CD4-positive, alpha-beta memory T cell (primary cell): ENCODE measurements around the gene POLR3C. TPM values are rescaled to one million over a fixed set of nuclear protein-coding genes. Genes with fewer than 3 reads are reported as not detected.

Source experiments
- microRNA-seq: library from miRNA; unstranded; fragments of <30 nt; microRNA quantifications from one replicate; pipeline ENCODE4 v1.2.0, GENCODE V29; 2021; ENCODE audit warnings: borderline replicate concordance, borderline number of aligned reads, borderline microRNAs expressed, mixed read lengths
- polyA plus RNA-seq, 2 donors: library from polyadenylated mRNA; unstranded; fragments of 300-500 nt; fragmentation: Illumina TruSeq; gene quantifications; one replicate each; pipeline ENCODE4 v1.2.3, GENCODE V29; 2021
- total RNA-seq, 2 experiments: library from RNA; stranded (reverse); gene quantifications; one replicate each; pipeline ENCODE4 v1.2.3, GENCODE V29; 2021

The POLR3C gene
- total and polyA plus RNA-seq, 4 experiments from 2014 or later: 43.5 to 52.0 (median 44.2) TPM

Small RNAs within 50 kb of the gene (microRNA-seq; reads per million reads assigned to microRNA genes)
- not detected for gene MIR6736

Other genes with a start within 250 kb of the POLR3C start
- gene GPR89A, start 216.2 kb upstream of the POLR3C start, total RNA-seq: 10 to 100 TPM; 30.0 to 32.8 TPM
- gene GPR89A, start 216.2 kb upstream of the POLR3C start, polyA plus RNA-seq: 10 to 100 TPM; 20.4 to 21.2 TPM
- not detected for gene PDZK1, start 116.8 kb upstream of the POLR3C start, total RNA-seq
- under 1 TPM in 1 of 2 donors, not detected in 1; 0.45 TPM for gene PDZK1, start 116.8 kb upstream of the POLR3C start, polyA plus RNA-seq
- not detected for gene CD160, start 104.7 kb upstream of the POLR3C start, total RNA-seq
- gene CD160, start 104.7 kb upstream of the POLR3C start, polyA plus RNA-seq: under 1 TPM in 1 of 2 donors, not detected in 1; 0.16 TPM
- 10 to 100 TPM; 15.2 to 15.3 TPM for gene RNF115, start 105 bp upstream of the POLR3C start, total RNA-seq
- 1 to 10 TPM; 3.3 to 7.6 TPM for gene RNF115, start 105 bp upstream of the POLR3C start, polyA plus RNA-seq
- 1 to 10 TPM; 3.1 to 5.6 TPM for gene NUDT17, start 21.4 kb downstream of the POLR3C start, total RNA-seq
- 1 to 10 TPM; 3.0 to 3.7 TPM for gene NUDT17, start 21.4 kb downstream of the POLR3C start, polyA plus RNA-seq
- gene PIAS3, start 34.9 kb downstream of the POLR3C start, total RNA-seq: 10 to 100 TPM; 30.3 to 33.6 TPM
- gene PIAS3, start 34.9 kb downstream of the POLR3C start, polyA plus RNA-seq: 10 to 100 TPM in 1 of 2 donors, 1 to 10 TPM in 1; 8.8 to 17.8 TPM
- not detected for gene ANKRD35, start 61.7 kb downstream of the POLR3C start, total RNA-seq
- gene ANKRD35, start 61.7 kb downstream of the POLR3C start, polyA plus RNA-seq: under 1 TPM in 1 of 2 donors, not detected in 1; 0.34 TPM
- 1 to 10 TPM; 5.4 to 5.5 TPM for gene ITGA10, start 85.8 kb downstream of the POLR3C start, total RNA-seq
- under 1 TPM; 0.17 to 0.30 TPM for gene ITGA10, start 85.8 kb downstream of the POLR3C start, polyA plus RNA-seq
- 10 to 100 TPM; 34.7 to 38.7 TPM for gene PEX11B, start 94.5 kb downstream of the POLR3C start, total RNA-seq
- gene PEX11B, start 94.5 kb downstream of the POLR3C start, polyA plus RNA-seq: 10 to 100 TPM; 54.4 to 55.3 TPM
- gene RBM8A, start 103.3 kb downstream of the POLR3C start, total RNA-seq: 100 to 1,000 TPM; 116 to 122 TPM
- 100 to 1,000 TPM; 129 to 169 TPM for gene RBM8A, start 103.3 kb downstream of the POLR3C start, polyA plus RNA-seq
- 10 to 100 TPM; 64.5 to 66.1 TPM for gene LIX1L, start 133.8 kb downstream of the POLR3C start, total RNA-seq
- gene LIX1L, start 133.8 kb downstream of the POLR3C start, polyA plus RNA-seq: 10 to 100 TPM; 35.3 to 35.7 TPM
- gene ANKRD34A, start 140.4 kb downstream of the POLR3C start, total RNA-seq: 1 to 10 TPM; 1.8 to 2.1 TPM
- gene ANKRD34A, start 140.4 kb downstream of the POLR3C start, polyA plus RNA-seq: under 1 TPM in 1 of 2 donors, not detected in 1; 0.60 TPM
- gene POLR3GL, start 140.5 kb downstream of the POLR3C start, total RNA-seq: 10 to 100 TPM; 36.6 to 38.3 TPM
- 100 to 1,000 TPM in 1 of 2 donors, 10 to 100 TPM in 1; 95.3 to 164 TPM for gene POLR3GL, start 140.5 kb downstream of the POLR3C start, polyA plus RNA-seq
- gene TXNIP, start 172.4 kb downstream of the POLR3C start, total RNA-seq: 100 to 1,000 TPM; 933 to 985 TPM
- gene TXNIP, start 172.4 kb downstream of the POLR3C start, polyA plus RNA-seq: 1,000 to 10,000 TPM; 4,275 to 4,310 TPM
- gene HJV, start 197.5 kb downstream of the POLR3C start, total RNA-seq: not detected
- not detected for gene HJV, start 197.5 kb downstream of the POLR3C start, polyA plus RNA-seq